COLO829 (cell line): ENCODE measurements around the gene PSORS1C2.
"Not testable (repeated sequence)": the region's sequence is repeated elsewhere in the genome, so short reads cannot be mapped to it uniquely, and the experiment has no call there.

Experiments
- DNase-seq: peaks from one replicate; pipeline ENCODE4 v3.0.0; 2012; ENCODE audit warnings: low spot score

Gene PSORS1C2

GRCh38 chr6:31138982-31139381 lies at the start of gene PSORS1C2:
PSORS1C2 (minus strand) TSS chr6:31139066; CDS start chr6:31139026, 40 bp downstream.
- DNase-seq, result no peak

GRCh38 chr6:31187780-31188194 lies 48.9 kb upstream of the PSORS1C2 start:
- DNase-seq, result no peak

- DNase-seq, result no peak
Observed at GRCh38 chr6:31186052-31186734, 47.3 kb upstream of the PSORS1C2 start.

- not testable (repeated sequence) for DNase-seq
Observed at GRCh38 chr6:31185695-31186051, 46.8 kb upstream of the PSORS1C2 start.

GRCh38 chr6:31183859-31184258 lies 45.0 kb upstream of the PSORS1C2 start:
- not testable (repeated sequence) for DNase-seq

GRCh38 chr6:31183287-31183686 lies 44.4 kb upstream of the PSORS1C2 start:
- not testable (repeated sequence) for DNase-seq

GRCh38 chr6:31180500-31180899 lies 41.6 kb upstream of the PSORS1C2 start:
- DNase-seq, result no peak

- DNase-seq, result no peak
Observed at GRCh38 chr6:31179896-31180295, 41.0 kb upstream of the PSORS1C2 start.

- no peak for DNase-seq
Observed at GRCh38 chr6:31179042-31179386, 40.1 kb upstream of the PSORS1C2 start.

GRCh38 chr6:31178143-31179041 lies 39.5 kb upstream of the PSORS1C2 start:
- no peak for DNase-seq

GRCh38 chr6:31175971-31176370 lies 37.1 kb upstream of the PSORS1C2 start:
- DNase-seq, result no peak

GRCh38 chr6:31174378-31174777 lies 35.5 kb upstream of the PSORS1C2 start:
- no peak for DNase-seq

- DNase-seq, result no peak
Observed at GRCh38 chr6:31173406-31173805, 34.5 kb upstream of the PSORS1C2 start.

GRCh38 chr6:31172973-31173384 lies 34.1 kb upstream of the PSORS1C2 start:
- no peak for DNase-seq

GRCh38 chr6:31171931-31172905 lies 33.4 kb upstream of the PSORS1C2 start:
- DNase-seq, result no peak

GRCh38 chr6:31170987-31171671 lies 32.3 kb upstream of the PSORS1C2 start:
- DNase-seq, result no peak

- no peak for DNase-seq
Observed at GRCh38 chr6:31170600-31170881, 31.7 kb upstream of the PSORS1C2 start, which contains the start of gene POU5F1. POU5F1 (minus strand) TSS chr6:31170682; CDS start chr6:31170620, 62 bp downstream.

- not testable (repeated sequence) for DNase-seq
Observed at GRCh38 chr6:31169858-31170599, 31.2 kb upstream of the PSORS1C2 start.

GRCh38 chr6:31169123-31169857 lies 30.4 kb upstream of the PSORS1C2 start:
- DNase-seq, result no peak

GRCh38 chr6:31168606-31169005 lies 29.7 kb upstream of the PSORS1C2 start:
- DNase-seq, result no peak
